Neural cell (in vitro differentiated cells): Measurements from ENCODE around the gene KIRREL3. TPM values are rescaled to one million over a fixed set of nuclear protein-coding genes. Genes with fewer than 3 reads are reported as not detected.

Source experiments
- H2AFZ ChIP-seq: fragments of 200-600, 300-800 bp; sonication (generic), shearing (Covaris generic); 2 replicates; pipeline ENCODE4 v1.6.0; 2014; ENCODE audit warnings: low read depth, mild to moderate bottlenecking, antibody characterized with exemption, low read length, moderate library complexity
- H3F3A ChIP-seq: fragments of 200-600 bp; shearing (Covaris generic); 2 replicates; pipeline ENCODE4 v1.6.1; 2016; ENCODE audit warnings: mild to moderate bottlenecking, moderate library complexity, mixed read lengths, antibody characterized with exemption, low read length; ENCODE audit not compliant: insufficient read depth, poor library complexity, severe bottlenecking
- H3K27ac ChIP-seq: fragments of 200-600, 300-800 bp; sonication (generic), shearing (Covaris generic); 2 replicates; pipeline ENCODE4 v1.5.1; 2014; ENCODE audit warnings: mild to moderate bottlenecking, low read length, moderate library complexity
- H3K27me3 ChIP-seq: fragments of 300-800, 200-600 bp; sonication (generic), shearing (Covaris generic); 2 replicates; pipeline ENCODE4 v1.6.0; 2014; ENCODE audit warnings: mild to moderate bottlenecking, low read depth, low read length, moderate library complexity; ENCODE audit not compliant: insufficient read depth
- H3K36me3 ChIP-seq: fragments of 300-800, 200-600 bp; sonication (generic), shearing (Covaris generic); 2 replicates; pipeline ENCODE4 v1.5.1; 2014; ENCODE audit warnings: mild to moderate bottlenecking, antibody characterized with exemption, low read length, moderate library complexity; ENCODE audit not compliant: insufficient read depth
- H3K4me2 ChIP-seq: fragments of 300-800, 200-600 bp; sonication (generic), shearing (Covaris generic); 2 replicates; pipeline ENCODE4 v1.6.0; 2014; ENCODE audit warnings: mild to moderate bottlenecking, low read length
- H3K4me3 ChIP-seq: fragments of 300-800, 200-600 bp; sonication (generic), shearing (Covaris generic); 2 replicates; pipeline ENCODE4 v1.5.1; 2014; ENCODE audit warnings: mild to moderate bottlenecking, low read length, moderate library complexity
- H3K79me2 ChIP-seq: fragments of 200-600 bp; shearing (Covaris generic); replicated peaks from 2 replicates; pipeline ENCODE4 v1.6.0; 2014; ENCODE audit warnings: mild to moderate bottlenecking, low read length, moderate library complexity; ENCODE audit not compliant: insufficient read depth
- H3K9ac ChIP-seq: fragments of 300-800, 200-600 bp; sonication (generic), shearing (Covaris generic); 2 replicates; pipeline ENCODE4 v1.6.1; 2016; ENCODE audit warnings: mild to moderate bottlenecking, low read length, mixed read lengths
- H3K9me2 ChIP-seq: fragments of 200-600 bp; shearing (Covaris generic); 2 replicates; pipeline ENCODE4 v1.6.1; 2016; ENCODE audit warnings: mild to moderate bottlenecking, low read length, mixed read lengths; ENCODE audit not compliant: insufficient read depth
- H3K9me3 ChIP-seq: fragments of 200-600, 300-800 bp; sonication (generic), shearing (Covaris generic); 2 replicates; pipeline ENCODE4 v1.6.1; 2016; ENCODE audit warnings: mild to moderate bottlenecking, mixed run types, low read length, moderate library complexity, mixed read lengths
- H4K20me1 ChIP-seq: fragments of 200-600 bp; shearing (Covaris generic); 2 replicates; pipeline ENCODE4 v1.6.1; 2016; ENCODE audit warnings: mild to moderate bottlenecking, mixed run types; ENCODE audit not compliant: insufficient read depth
- CTCF ChIP-seq: fragments of 450-650 bp; IDR thresholded peaks from 2 replicates; pipeline ENCODE4 v1.5.1; 2014; ENCODE audit warnings: antibody characterized with exemption, mild to moderate bottlenecking, moderate library complexity; ENCODE audit not compliant: poor library complexity, severe bottlenecking
- EP300 ChIP-seq: fragments of 450-650 bp; conservative IDR thresholded peaks from 2 replicates; pipeline ENCODE4 v1.6.1; 2014; ENCODE audit warnings: antibody characterized with exemption, mild to moderate bottlenecking, moderate library complexity; ENCODE audit not compliant: poor library complexity, severe bottlenecking
- EZH2 ChIP-seq: fragments of 200-600, 300-800 bp; shearing (Covaris generic), sonication (generic); IDR thresholded peaks from 2 replicates; pipeline ENCODE4 v1.6.1; 2014; ENCODE audit warnings: antibody characterized with exemption, low read length, borderline replicate concordance, mild to moderate bottlenecking; ENCODE audit not compliant: insufficient read depth, poor library complexity, severe bottlenecking
- MXI1 ChIP-seq: fragments of 450-650 bp; conservative IDR thresholded peaks from 2 replicates; pipeline ENCODE4 v1.6.1; 2014; ENCODE audit warnings: antibody characterized with exemption, mild to moderate bottlenecking; ENCODE audit not compliant: poor library complexity, severe bottlenecking
- POLR2AphosphoS5 ChIP-seq: IDR thresholded peaks from 2 replicates; pipeline ENCODE4 v1.6.1; 2012
- RAD21 ChIP-seq: fragments of 450-650 bp; conservative IDR thresholded peaks from 2 replicates; pipeline ENCODE4 v1.6.1; 2014; ENCODE audit warnings: antibody characterized with exemption, mild to moderate bottlenecking, moderate library complexity
- REST ChIP-seq: IDR thresholded peaks from 2 replicates; pipeline ENCODE4 v1.6.1; 2012; ENCODE audit warnings: borderline replicate concordance
- SMC3 ChIP-seq: fragments of 450-650 bp; conservative IDR thresholded peaks from 2 replicates; pipeline ENCODE4 v1.6.1; 2014; ENCODE audit warnings: antibody characterized with exemption, mild to moderate bottlenecking, moderate library complexity; ENCODE audit not compliant: poor library complexity
- TAF1 ChIP-seq: IDR thresholded peaks from 2 replicates; pipeline ENCODE4 v1.6.1; 2012; ENCODE audit warnings: low read depth
- polyA plus RNA-seq: library from polyadenylated mRNA; depleted of rRNA; stranded (reverse); fragments of >200 nt; gene quantifications from 2 replicates; pipeline ENCODE4 v1.2.3, GENCODE V29; 2014

The KIRREL3 gene
- polyA plus RNA-seq, 1 donor from 2014 or later, result 23.8 TPM

GRCh38 chr11:126696982-126697381, 303.6 kb downstream of the KIRREL3 start:
- Histone ChIP-seq H3K27ac (no peak overlapping the region), H3K79me2 (no peaks in the 10 kb centered on the region), H3K9me2 (no peaks in the 10 kb centered on the region)

GRCh38 chr11:126695293-126695692, 305.3 kb downstream of the KIRREL3 start:
- Histone ChIP-seq H3F3A (no peaks in the 10 kb centered on the region), H3K79me2 (no peaks in the 10 kb centered on the region), H3K4me2 (no peak overlapping the region), H3K9ac (no peak overlapping the region), H3K36me3 (no peaks in the 10 kb centered on the region), H3K27ac (no peak overlapping the region), H4K20me1 (no peaks in the 10 kb centered on the region), H2AFZ (no peak overlapping the region), H3K9me3 (no peaks in the 10 kb centered on the region), H3K4me3 (no peak overlapping the region), H3K27me3 (no peaks in the 10 kb centered on the region), H3K9me2 (no peaks in the 10 kb centered on the region)
- TF ChIP-seq REST (no peak), TAF1 (no peak)

More at GRCh38 chr11:126696982-126697381, 303.6 kb downstream of the KIRREL3 start:
- Histone ChIP-seq H3K27me3 (no peaks in the 10 kb centered on the region), H4K20me1 (no peaks in the 10 kb centered on the region), H3K4me2 (no peak overlapping the region), H3K9me3 (no peaks in the 10 kb centered on the region), H3F3A (peaks cover 3% of the 10 kb centered on the region), H3K36me3 (no peaks in the 10 kb centered on the region), H3K9ac (no peak overlapping the region), H3K4me3 (no peak overlapping the region), H2AFZ (no peak overlapping the region)
- TF ChIP-seq EP300 (no peak), POLR2AphosphoS5 (no peak), MXI1 (no peak), SMC3 (no peak), CTCF (no peak), REST (no peak), EZH2 (no peak), RAD21 (no peak), TAF1 (no peak)
